Measurements from ENCODE around the gene PPP2R5C.

Gene PPP2R5C

DNA sequence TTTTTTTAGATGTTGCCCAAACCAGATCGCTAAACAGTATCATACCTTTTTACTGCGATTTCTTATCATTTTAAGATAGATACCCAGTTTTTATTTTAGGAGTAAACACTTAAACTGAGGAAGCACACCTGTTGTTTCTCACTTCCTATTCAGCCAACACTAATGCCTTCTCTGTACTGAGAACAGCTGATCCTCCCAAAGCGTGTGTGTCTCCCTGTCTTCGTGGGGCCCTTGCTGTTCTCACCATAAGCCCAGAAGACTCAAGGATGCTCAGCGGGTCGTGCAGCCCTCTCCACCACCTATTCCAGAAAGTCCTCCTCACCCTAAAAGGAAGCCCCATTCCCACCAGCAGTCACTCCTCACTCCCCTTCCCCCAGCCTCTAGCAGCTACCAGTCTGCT, 14.8 kb downstream of the PPP2R5C start:
- no peak for DNase-seq (ENCODE audit: extremely low read depth, insufficient read length)
- Histone ChIP-seq H3K36me3 (ENCODE audit: control insufficient read depth, insufficient read depth, low read length) (no peaks in the 10 kb centered on the region), H3K27me3 (replicated peaks; ENCODE audit: control insufficient read depth, insufficient read depth, low read length) (peaks cover 1% of the 10 kb centered on the region; the same call in 1 of the 2 replicates), H3K4me3 (replicated peaks; ENCODE audit: low read depth, low read length) (no peak overlapping the region)
- TF ChIP-seq, protein P1, sequence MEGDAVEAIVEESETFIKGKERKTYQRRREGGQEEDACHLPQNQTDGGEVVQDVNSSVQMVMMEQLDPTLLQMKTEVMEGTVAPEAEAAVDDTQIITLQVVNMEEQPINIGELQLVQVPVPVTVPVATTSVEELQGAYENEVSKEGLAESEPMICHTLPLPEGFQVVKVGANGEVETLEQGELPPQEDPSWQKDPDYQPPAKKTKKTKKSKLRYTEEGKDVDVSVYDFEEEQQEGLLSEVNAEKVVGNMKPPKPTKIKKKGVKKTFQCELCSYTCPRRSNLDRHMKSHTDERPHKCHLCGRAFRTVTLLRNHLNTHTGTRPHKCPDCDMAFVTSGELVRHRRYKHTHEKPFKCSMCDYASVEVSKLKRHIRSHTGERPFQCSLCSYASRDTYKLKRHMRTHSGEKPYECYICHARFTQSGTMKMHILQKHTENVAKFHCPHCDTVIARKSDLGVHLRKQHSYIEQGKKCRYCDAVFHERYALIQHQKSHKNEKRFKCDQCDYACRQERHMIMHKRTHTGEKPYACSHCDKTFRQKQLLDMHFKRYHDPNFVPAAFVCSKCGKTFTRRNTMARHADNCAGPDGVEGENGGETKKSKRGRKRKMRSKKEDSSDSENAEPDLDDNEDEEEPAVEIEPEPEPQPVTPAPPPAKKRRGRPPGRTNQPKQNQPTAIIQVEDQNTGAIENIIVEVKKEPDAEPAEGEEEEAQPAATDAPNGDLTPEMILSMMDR (IDR thresholded peaks at IDR 0.05; ENCODE audit: insufficient read depth, low read length, poor library complexity, severe bottlenecking): no peak

DNA sequence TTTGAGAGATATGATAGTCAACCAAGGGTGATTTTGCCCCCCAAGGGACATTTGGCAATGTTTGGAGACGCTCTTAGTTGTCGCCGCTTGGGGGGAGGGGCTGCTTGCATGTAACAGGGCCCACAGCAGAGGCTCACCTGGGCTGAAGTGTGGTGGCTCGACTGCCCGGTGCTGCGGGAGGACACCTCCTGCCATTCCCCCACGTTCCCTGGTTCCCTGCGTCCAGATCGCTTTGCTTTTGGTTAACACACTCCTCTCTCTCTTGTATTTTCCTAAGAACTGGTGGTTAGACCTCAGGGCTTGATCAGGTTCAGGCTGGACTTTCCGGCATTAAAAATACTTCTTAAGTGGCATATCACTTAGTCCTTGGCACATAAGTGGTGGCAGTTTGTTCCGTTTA, 18.9 kb downstream of the PPP2R5C start:
- no peak for DNase-seq (ENCODE audit: extremely low read depth, insufficient read length)
- TF ChIP-seq, protein P1 (IDR thresholded peaks at IDR 0.05; ENCODE audit: insufficient read depth, low read length, poor library complexity, severe bottlenecking): no peak
- Histone ChIP-seq H3K36me3 (ENCODE audit: control insufficient read depth, insufficient read depth, low read length) (no peaks in the 10 kb centered on the region), H3K4me3 (replicated peaks; ENCODE audit: low read depth, low read length) (no peak overlapping the region), H3K27me3 (replicated peaks; ENCODE audit: control insufficient read depth, insufficient read depth, low read length) (peaks cover 1% of the 10 kb centered on the region; the same call in 1 of the 2 replicates)

GRCh38 chr14:101780887-101781239, 19.4 kb downstream of the PPP2R5C start:
- H3K4me3 ChIP-seq (replicated peaks; ENCODE audit: low read depth, low read length): no peak overlapping the region
- no peak for DNase-seq (ENCODE audit: extremely low read depth, insufficient read length)
- H3K36me3 ChIP-seq (ENCODE audit: control insufficient read depth, insufficient read depth, low read length): no peaks in the 10 kb centered on the region
- peaks cover 1% of the 10 kb centered on the region; the same call in 1 of the 2 replicates for H3K27me3 ChIP-seq (replicated peaks; ENCODE audit: control insufficient read depth, insufficient read depth, low read length)
- TF ChIP-seq, protein P1 (IDR thresholded peaks at IDR 0.05; ENCODE audit: insufficient read depth, low read length, poor library complexity, severe bottlenecking): no peak

DNA sequence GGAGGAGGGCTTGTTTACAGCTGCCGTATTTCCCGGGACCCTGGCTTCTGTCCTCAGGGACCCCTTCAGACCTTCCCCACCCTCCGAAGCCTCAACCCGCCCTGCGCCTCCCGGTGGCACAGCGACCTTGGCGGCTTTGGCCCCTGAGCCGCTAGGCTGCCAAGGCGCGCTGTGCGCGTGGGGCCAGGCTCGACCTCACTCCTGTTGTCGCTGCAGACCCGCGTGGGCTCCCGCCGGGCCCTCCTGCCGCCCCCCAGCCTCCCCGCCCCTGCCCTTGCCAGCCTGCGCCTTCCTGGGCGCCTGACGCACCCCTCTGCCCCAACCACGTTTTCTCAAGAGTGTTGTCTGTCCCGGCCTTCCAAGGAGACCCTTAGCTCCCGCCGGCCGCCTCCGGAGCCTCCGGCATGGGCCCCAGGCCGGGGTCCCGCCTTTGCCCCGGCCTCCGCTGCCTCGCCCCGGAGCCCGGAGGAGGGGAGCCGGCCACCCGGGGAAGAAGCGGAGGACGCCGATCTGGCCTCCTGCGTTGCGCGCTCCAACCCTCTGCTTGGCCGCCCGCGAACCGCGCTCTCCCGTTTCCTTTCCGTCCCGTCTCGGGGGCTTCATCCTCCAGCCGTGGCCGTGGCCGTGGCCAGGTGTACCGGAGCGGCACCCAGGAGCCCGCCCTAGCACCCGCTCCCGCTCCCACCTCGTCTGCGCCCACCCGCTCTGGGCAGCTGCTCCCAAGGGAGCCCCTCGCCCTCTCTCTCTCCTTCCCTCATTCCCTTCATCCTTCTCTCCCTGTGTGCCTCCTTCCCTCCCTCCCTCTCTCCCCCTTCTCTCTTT, 19.9 kb downstream of the PPP2R5C start:
- H3K27me3 ChIP-seq (replicated peaks; ENCODE audit: control insufficient read depth, insufficient read depth, low read length): peaks cover 1% of the 10 kb centered on the region; the same call in 1 of the 2 replicates
- no peaks in the 10 kb centered on the region for H3K36me3 ChIP-seq (ENCODE audit: control insufficient read depth, insufficient read depth, low read length)
- TF ChIP-seq, protein P1 (IDR thresholded peaks at IDR 0.05; ENCODE audit: insufficient read depth, low read length, poor library complexity, severe bottlenecking): no peak
- no peak for DNase-seq (ENCODE audit: extremely low read depth, insufficient read length)
- peak overlapping the region; percentile 56 for H3K4me3 ChIP-seq (replicated peaks; ENCODE audit: low read depth, low read length)

GRCh38 chr14:101783260-101784016, 21.9 kb downstream of the PPP2R5C start:
- Histone ChIP-seq H3K27me3 (replicated peaks; ENCODE audit: control insufficient read depth, insufficient read depth, low read length) (peaks cover 1% of the 10 kb centered on the region; the same call in 1 of the 2 replicates), H3K36me3 (ENCODE audit: control insufficient read depth, insufficient read depth, low read length) (no peaks in the 10 kb centered on the region), H3K4me3 (replicated peaks; ENCODE audit: low read depth, low read length) (no peak overlapping the region)
- DNase-seq (ENCODE audit: extremely low read depth, insufficient read length): no peak
- TF ChIP-seq, protein P1 (IDR thresholded peaks at IDR 0.05; ENCODE audit: insufficient read depth, low read length, poor library complexity, severe bottlenecking): no peak
